GM19397 (cell line): ENCODE measurements around the gene DCLRE1C.
"Not testable (repeated sequence)": the region's sequence is repeated elsewhere in the genome, so short reads cannot be mapped to it uniquely, and the experiment has no call there.

ENCODE experiments used
- ATAC-seq: cut with Tn5 transposase; IDR thresholded peaks from one replicate; pipeline ENCODE4 v1.9.1; 2021; ENCODE audit warnings: mild to moderate bottlenecking, moderate library complexity; ENCODE audit not compliant: unreplicated experiment

The DCLRE1C gene

DNA sequence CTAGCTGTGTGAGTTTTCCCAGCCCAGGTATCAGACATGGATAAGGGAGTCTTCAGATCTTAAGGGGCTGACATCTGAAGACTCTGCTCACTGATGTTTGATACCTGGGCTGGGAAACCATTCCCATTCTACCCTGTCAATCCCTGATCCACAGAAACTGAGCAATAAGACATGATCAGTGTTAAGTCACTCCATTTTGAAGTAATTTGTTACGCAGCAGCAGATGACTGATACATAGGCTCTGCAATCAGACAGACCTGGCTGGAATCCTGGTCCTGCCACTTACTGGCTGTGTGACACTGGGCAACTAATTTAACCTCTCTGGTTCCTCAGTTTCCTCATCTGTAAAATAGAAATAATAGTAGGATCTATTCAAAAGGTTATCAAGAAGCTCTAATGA is 6.6 kb downstream of the DCLRE1C start:
- no peak for ATAC-seq

DNA sequence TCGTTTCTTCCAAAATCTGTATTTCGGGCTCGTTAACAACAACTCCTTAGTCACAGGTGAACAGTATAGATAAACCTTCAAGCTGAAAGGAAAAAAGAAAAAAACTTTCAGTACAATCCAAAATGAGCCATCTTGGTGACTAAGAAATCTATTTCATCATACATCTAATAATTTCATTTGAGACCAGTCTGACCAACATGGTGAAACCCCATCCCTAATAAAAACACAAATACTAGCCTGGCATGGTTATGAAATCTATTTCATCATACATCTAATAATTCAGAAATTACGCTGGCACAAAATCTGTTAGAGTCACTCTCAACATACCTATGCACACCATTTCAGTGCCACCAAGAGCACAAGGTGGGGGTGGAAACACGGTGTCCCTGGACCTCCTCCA is 8.8 kb downstream of the DCLRE1C start:
- ATAC-seq = no peak

GRCh38 chr10:14942950-14943338 is 11.0 kb downstream of the DCLRE1C start:
- ATAC-seq = not testable (repeated sequence)

GRCh38 chr10:14942147-14942949 is 11.5 kb downstream of the DCLRE1C start:
- ATAC-seq = peak; percentile 91

DNA sequence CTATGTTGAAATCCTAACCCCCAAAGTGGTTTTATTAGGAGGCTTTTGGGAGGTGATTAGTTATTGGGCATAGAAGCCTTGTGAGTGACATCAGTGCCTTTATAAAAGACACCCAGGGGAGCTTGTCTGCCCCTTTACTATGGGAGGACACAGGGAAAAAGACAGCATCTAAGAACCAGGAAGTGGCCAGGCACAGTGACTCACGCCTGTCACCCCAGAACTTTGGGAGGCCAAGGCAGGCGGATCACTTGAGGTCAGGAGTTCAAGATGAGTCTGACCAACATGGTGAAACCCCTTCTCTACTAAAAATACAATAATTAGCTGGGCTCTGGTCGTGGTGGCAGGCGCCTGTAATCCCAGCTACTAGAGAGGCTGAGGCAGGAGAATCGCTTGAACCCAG is 14.9 kb downstream of the DCLRE1C start:
- ATAC-seq = not testable (repeated sequence)

DNA sequence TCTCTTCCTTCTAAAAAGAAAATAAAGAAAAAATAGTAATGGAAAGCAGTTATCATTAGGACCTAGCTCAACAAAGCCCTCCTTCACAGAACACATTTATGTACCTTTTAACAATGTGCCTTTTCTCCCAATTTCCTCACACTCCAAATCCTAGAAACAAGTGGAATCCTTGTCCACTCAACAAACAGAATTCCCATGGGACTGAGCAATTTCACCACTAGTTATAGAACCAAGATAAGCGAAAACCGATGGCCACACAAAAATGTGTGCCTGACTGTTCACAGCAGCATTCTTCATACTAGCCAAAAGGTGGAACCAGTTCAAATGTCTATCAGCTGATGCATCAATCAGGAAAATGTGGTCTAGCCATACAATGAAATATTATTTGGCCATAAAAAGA is 17.3 kb downstream of the DCLRE1C start:
- ATAC-seq = no peak

GRCh38 chr10:14930610-14931009 is 23.3 kb downstream of the DCLRE1C start:
- ATAC-seq = no peak

DNA sequence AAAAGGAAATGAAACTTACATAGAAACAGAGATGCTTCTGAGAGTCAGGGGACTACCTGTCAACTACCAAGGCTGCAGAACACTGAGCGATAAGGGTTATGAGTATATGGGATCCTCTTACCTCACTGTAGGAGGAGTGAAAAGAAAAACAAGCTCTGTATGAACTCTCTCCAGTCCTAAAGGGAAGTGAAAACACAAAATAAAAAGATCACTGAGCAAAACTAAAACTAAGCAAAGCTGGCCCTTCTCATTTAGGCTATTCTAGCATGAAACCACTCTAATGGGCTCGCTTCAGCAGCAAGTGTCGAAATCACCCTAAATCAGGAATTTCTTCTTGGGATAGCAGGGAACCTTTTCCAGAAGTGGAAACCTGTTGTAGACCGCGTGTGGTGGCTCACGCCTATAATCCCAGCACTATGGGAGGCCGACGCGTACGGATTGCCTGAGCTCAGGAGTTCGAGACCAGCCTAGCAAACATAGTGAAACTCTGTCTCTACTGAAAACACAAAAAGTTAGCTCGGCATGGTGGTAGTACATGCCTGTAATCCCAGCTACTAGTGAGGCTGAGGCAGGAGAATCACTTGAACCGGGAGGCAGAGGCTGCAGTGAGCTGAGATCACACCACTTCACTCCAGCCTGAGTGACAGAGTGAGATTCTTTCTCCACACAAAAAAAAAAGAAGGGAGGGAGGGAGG is 27.0 kb downstream of the DCLRE1C start:
- peak; percentile 94 for ATAC-seq

GRCh38 chr10:14926061-14926470 is 27.8 kb downstream of the DCLRE1C start:
- no peak for ATAC-seq

DNA sequence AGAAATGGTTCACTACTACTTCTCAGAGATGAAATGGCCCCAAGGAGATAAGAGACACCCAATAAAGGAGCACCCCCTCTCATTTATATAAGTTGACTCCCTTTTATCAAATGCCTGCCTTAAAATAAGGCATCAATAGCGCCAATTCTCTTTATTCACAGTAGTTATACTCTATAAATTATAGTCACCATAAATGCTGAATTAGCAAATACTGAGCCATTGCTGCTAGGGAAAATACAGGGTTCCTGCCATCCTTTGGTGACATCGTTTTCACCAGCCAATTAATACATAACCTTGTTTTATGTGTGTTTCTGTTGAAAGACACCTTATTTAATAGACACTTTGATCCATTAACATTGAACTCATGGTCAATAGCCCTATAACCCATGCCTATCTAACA is 28.6 kb downstream of the DCLRE1C start:
- ATAC-seq = no peak

DNA sequence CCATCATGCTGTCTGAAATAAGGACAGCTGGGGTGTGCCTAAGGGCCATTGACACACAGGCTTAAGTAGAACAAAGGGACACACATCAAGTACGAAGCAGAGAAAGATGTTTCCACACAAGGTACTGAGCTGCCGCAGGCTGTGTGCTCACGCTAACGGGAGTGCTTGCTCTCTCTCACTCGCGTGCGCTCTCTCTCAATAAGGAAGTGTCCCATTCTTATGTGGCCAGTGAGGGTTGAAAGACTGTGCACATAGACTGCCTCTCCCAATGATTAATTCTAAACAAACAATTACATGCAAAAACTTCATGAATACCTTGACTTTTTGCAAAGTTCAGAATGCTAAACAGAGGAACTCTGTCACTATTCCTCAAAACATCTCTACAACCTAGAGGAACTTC is 29.9 kb downstream of the DCLRE1C start:
- no peak for ATAC-seq

DNA sequence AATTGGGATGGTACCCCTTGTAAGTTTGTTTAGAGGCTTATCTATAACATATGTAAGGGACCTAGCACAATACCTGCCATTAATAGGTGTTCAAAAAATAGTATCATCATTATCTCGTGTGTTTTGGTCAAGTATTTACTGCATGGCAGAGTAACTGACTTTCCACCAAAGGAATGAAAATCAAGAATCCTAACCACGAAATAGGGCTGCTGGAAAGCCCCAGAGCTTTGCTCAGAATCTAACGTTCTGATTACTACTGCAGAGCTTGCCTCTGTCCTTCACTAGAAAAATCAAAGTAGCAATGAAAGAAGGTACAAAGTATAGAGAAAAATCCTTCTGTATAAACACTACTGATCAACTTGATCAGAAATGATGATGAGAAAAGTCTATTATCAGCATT is 34.9 kb downstream of the DCLRE1C start:
- no peak for ATAC-seq

GRCh38 chr10:14917827-14918226 is 36.1 kb downstream of the DCLRE1C start:
- no peak for ATAC-seq

DNA sequence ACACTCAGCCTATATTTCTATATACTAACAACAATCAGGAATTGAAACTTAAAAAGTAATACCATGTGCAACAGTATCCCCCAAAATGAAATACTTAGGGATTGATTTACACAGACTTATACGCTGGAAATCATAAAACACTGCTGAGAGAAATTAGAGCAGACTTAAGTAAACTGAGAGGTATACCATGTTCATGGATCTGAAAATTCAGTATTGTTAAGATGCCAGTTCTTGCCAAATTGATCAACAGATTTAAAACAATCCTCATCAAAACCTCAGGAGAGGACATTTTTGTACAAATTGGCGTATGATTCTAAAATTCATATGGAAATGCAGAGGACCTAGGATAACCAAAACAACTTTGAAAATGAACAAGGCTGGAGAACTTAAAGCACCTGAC is 37.3 kb downstream of the DCLRE1C start:
- no peak for ATAC-seq

DNA sequence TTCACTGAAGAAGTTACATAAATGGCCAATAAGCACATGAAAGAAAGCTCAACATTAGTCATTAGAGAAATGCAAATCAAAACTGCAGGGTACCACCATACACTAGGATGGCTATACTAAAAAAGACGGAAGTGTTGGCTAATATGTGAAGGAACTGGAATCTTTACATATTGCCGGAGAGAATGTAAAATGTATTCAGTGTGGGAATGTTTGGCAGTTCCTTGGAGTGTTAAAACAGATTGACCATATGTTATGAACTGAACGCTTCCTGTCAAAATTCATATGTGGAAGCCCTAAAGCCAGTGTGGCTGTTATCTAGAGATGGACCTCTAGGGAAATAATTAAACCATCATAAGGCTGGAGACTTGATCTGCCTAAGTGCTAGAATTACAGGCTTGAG is 42.1 kb downstream of the DCLRE1C start:
- ATAC-seq = no peak

- no peak for ATAC-seq
These were observed 42.9 kb downstream of the DCLRE1C start for GRCh38 chr10:14910953-14911352.

DNA sequence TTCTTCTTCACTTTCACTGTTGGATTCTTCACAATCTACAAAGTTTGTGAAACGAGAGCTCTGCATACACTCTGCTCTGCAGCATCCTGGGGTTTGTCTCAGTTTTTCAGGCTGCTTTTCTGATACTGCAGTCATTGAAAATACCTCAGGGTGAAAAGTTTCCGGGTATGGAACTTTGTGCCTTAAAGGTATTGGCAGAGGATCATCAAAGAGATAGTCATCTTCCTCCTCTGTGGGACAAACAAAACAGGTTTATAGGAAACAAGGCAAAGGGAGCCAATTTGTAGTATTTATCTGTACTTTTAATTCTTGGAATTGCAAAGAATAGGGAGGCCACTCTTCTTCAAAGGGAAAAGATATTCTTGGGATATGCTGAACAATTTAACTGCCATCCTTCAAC is 44.8 kb downstream of the DCLRE1C start:
- no peak for ATAC-seq

DNA sequence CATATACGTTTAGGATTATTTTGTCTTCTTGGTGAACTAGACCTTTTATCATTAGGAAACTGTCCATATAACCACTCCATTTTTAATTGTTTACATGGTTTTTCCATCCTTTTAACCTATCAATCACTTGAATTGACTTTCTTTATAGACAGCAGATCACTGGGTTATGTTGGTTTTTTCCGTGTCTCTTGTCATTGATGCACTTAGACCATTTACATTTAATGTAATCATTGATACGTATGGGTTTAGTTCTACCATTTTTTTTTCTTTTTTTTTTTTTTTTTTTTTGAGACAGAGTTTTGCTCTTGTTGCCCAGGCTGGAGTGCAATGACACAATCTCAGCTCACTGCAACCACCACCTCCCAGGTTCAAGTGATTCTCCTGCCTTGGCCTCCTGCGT is 46.3 kb downstream of the DCLRE1C start:
- not testable (repeated sequence) for ATAC-seq

DNA sequence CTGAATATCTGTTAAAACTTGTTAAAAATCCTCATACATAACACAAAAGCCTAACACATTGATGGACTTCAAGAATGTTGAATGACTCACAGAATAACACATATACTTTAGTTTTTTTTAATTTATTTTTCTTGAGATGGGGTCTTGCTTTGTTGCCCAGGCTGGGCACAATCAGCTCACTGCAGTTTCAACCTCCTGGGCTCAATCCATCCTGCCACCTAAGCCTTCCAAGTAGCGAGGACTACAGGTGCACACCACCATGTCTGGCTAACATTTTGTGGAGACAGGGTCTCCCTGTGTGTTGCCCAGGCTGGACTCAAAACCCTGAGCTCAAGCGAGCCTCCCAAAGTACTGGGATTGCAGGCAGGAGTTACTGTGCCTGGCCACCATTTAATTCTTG is 47.1 kb downstream of the DCLRE1C start:
- no peak for ATAC-seq

DNA sequence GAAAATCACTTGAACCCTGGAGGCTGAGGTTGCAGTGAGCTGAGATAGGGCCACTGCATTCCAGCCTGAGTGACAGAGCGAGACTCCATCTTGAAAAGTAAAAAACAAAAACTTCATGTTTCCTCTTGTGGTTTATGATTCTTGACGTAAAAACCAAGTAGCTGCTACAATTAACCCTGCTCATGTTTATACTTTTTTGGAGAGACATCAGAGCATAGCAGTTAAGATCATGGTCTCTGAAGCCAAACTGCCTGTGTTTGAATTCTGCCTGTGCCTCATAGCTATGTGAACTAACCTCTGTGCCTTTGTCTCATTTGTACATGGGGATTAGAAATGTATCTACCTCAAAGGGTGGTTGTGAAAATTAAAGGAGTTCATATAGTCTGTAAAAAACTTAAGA is 48.0 kb downstream of the DCLRE1C start:
- ATAC-seq = no peak

GRCh38 chr10:14904864-14905263 is 49.0 kb downstream of the DCLRE1C start:
- no peak for ATAC-seq

GRCh38 chr10:14904316-14904732 is 49.6 kb downstream of the DCLRE1C start:
- ATAC-seq = no peak
